HepG2 (cell line): ENCODE measurements around the gene LRP5.

Experiments used
- ARHGAP35 ChIP-seq: sonication (generic); formaldehyde crosslinking; IDR thresholded peaks from 2 replicates; pipeline ENCODE4 v1.9.0; 2022; ENCODE audit warnings: mild to moderate bottlenecking, inconsistent platforms, moderate library complexity, missing genetic modification reagents, borderline replicate concordance
- CCAR2 ChIP-seq: fragments of 200-400 bp; formaldehyde crosslinking; optimal IDR thresholded peaks from 2 replicates; pipeline ENCODE3; 2018; ENCODE audit warnings: low read depth, mild to moderate bottlenecking, low read length, moderate library complexity
- HHEX ChIP-seq: IDR thresholded peaks from 2 replicates; pipeline ENCODE4 v1.6.1; 2016; ENCODE audit warnings: control low read depth
- KDM5A ChIP-seq: fragments of 200-600 bp; sonication (generic); IDR thresholded peaks from 2 replicates; pipeline ENCODE4 v1.7.0; 2018; ENCODE audit warnings: antibody characterized with exemption, mild to moderate bottlenecking, low read length, borderline replicate concordance
- NPAS2 ChIP-seq: sonication (generic); formaldehyde crosslinking; IDR thresholded peaks from 2 replicates; pipeline ENCODE4 v1.8.0; 2022; ENCODE audit warnings: mild to moderate bottlenecking, missing genetic modification reagents, borderline replicate concordance
- NR2F1 ChIP-seq, 2 experiments: fragments of 450-650 bp in 1 of 2; formaldehyde crosslinking in 1 of 2; IDR thresholded peaks; 2 replicates each; pipeline versions ENCODE4 v1.5.0 to v1.6.1; 2016 to 2020; ENCODE audit warnings: mild to moderate bottlenecking in 1 of 2, missing compliant biosample characterization in 1 of 2, missing genetic modification reagents in 1 of 2, moderate library complexity in 1 of 2
- PPARG ChIP-seq: conservative IDR thresholded peaks from 2 replicates; pipeline ENCODE4 v1.6.1; 2016; ENCODE audit warnings: missing biosample characterization, missing genetic modification reagents
- TBL1XR1 ChIP-seq: fragments of 150-350 bp; IDR thresholded peaks from 2 replicates; pipeline ENCODE4 v1.6.1; 2014; ENCODE audit warnings: borderline replicate concordance, low read length; ENCODE audit not compliant: partially characterized antibody
- YEATS4 ChIP-seq: sonication (generic); formaldehyde crosslinking; IDR thresholded peaks from 2 replicates; pipeline ENCODE4 v1.4.0; 2020; ENCODE audit warnings: missing genetic modification reagents, borderline replicate concordance
- ZNF24 ChIP-seq: fragments of 450-650 bp; IDR thresholded peaks from 2 replicates; pipeline ENCODE4 v1.6.1; 2017; ENCODE audit warnings: antibody characterized with exemption, mild to moderate bottlenecking
- ZNF703 ChIP-seq: sonication (generic); formaldehyde crosslinking; IDR thresholded peaks from 2 replicates; pipeline ENCODE4 v1.5.1; 2020; ENCODE audit warnings: missing genetic modification reagents, mild to moderate bottlenecking, moderate library complexity, borderline replicate concordance
- TF ChIP-seq, protein P1 (sequence below): sonication (generic); formaldehyde crosslinking; IDR thresholded peaks from 2 replicates; pipeline ENCODE4 v1.8.0; 2022; ENCODE audit warnings: mild to moderate bottlenecking, missing genetic modification reagents

DNA sequence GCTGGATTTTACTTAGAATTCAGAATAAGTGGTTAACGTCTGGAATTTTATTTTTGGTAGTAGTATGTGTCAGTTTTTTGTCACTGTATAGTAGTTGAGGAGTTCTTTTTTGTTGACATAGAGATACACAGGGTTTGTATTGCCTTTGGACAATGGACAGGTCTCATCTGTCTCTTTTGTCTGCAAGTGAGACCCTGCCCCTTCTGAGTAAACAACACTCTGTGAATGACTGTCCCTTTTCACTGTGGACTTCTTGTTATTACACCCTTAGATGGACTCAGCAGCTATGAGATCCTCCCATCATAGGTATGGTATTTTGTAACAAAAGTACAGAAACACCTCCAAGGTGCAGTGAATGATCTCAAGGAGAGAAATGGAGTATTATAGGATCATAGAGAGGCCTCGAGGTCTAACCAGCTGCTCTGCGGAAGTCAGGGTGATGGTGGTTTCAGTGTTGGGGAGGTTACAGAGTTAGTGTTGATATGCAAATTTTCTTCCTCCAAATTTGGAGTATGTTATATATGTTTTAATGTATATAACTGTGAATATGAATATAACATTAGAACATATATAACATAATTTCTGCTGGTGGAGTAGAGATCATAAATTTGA is 155.9 kb downstream of the LRP5 start:
- TF ChIP-seq TBL1XR1 (no peak), PPARG (no peak), YEATS4 (CRISPR knock-in tag) (no peak), ZNF703 (no peak), ZNF24 (no peak), KDM5A (no peak), CCAR2 (no peak), NPAS2 (CRISPR knock-in tag) (no peak), NR2F1 (CRISPR knock-in tag; IDR thresholded peaks at IDR 0.05) (no peak), ARHGAP35 (CRISPR knock-in tag) (no peak), HHEX (CRISPR knock-in tag) (no peak)
- TF ChIP-seq, protein P1, sequence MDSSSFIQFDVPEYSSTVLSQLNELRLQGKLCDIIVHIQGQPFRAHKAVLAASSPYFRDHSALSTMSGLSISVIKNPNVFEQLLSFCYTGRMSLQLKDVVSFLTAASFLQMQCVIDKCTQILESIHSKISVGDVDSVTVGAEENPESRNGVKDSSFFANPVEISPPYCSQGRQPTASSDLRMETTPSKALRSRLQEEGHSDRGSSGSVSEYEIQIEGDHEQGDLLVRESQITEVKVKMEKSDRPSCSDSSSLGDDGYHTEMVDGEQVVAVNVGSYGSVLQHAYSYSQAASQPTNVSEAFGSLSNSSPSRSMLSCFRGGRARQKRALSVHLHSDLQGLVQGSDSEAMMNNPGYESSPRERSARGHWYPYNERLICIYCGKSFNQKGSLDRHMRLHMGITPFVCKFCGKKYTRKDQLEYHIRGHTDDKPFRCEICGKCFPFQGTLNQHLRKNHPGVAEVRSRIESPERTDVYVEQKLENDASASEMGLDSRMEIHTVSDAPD (CRISPR knock-in tag) = no peak
